PC-3 (cell line): ENCODE results near the gene PTPA. TPM values are rescaled to one million over a fixed set of nuclear protein-coding genes. Genes with fewer than 3 reads are reported as not detected.

Experiments
- ATAC-seq: fragments of 200-7000 bp; cut with Tn5 transposase; 2 replicates; pipeline ENCODE4 v1.9.1; 2020; ENCODE audit warnings: mild to moderate bottlenecking, moderate library complexity
- BruUV-seq: library from RNA; stranded (reverse); fragments of 400-500 nt; replicated peaks from 2 replicates; lab custom pipeline; 2021; lab: Mats Ljungman, UMichigan
- CTCF ChIA-PET: fragments of 300-600 bp; sonication (Branson Sonifier 250); formaldehyde crosslinking; loops from one replicate; lab custom pipeline; 2022; ENCODE audit warnings: antibody characterized with exemption; lab: Charles Lee
- POLR2A ChIA-PET: fragments of 300-600 bp; sonication (Branson Sonifier 250); formaldehyde crosslinking; loops from one replicate; lab custom pipeline; 2022; ENCODE audit warnings: antibody characterized with exemption; ENCODE audit not compliant: unreplicated experiment; lab: Charles Lee
- DNase-seq: peaks from one replicate; pipeline ENCODE4 v3.0.0-alpha.2; 2015
- H2AFZ ChIP-seq: fragments of 300-600 bp; sonication (generic); 2 replicates; pipeline ENCODE4 v1.6.0; 2016; ENCODE audit warnings: antibody characterized with exemption, low read length
- H3F3A ChIP-seq: fragments of 300-600 bp; sonication (generic); one replicate; pipeline ENCODE4 v1.6.0; 2017; ENCODE audit warnings: antibody characterized with exemption, low read length, control low read depth, mild to moderate bottlenecking; ENCODE audit not compliant: unreplicated experiment
- H3K27ac ChIP-seq: fragments of 300-600 bp; sonication (generic); 2 replicates; pipeline ENCODE4 v1.5.1; 2016; ENCODE audit warnings: mild to moderate bottlenecking, low read length
- H3K27me3 ChIP-seq: fragments of 300-600 bp; sonication (generic); 2 replicates; pipeline ENCODE4 v1.6.1; 2016; ENCODE audit warnings: low read length, mixed read lengths
- H3K36me3 ChIP-seq: fragments of 300-600 bp; sonication (generic); 2 replicates; pipeline ENCODE4 v1.6.1; 2016; ENCODE audit warnings: low read depth, mixed run types, low read length, mixed read lengths
- H3K4me1 ChIP-seq: fragments of 300-600 bp; sonication (generic); 2 replicates; pipeline ENCODE4 v1.5.1; 2016; ENCODE audit warnings: low read length; ENCODE audit not compliant: insufficient read depth
- H3K4me2 ChIP-seq: fragments of 300-600 bp; sonication (generic); 2 replicates; pipeline ENCODE4 v1.6.0; 2016; ENCODE audit warnings: low read length
- H3K4me3 ChIP-seq: fragments of 300-600 bp; sonication (generic); 2 replicates; pipeline ENCODE4 v1.5.1; 2016; ENCODE audit warnings: mild to moderate bottlenecking, low read length, mixed read lengths
- H3K79me2 ChIP-seq: fragments of 300-600 bp; sonication (generic); 2 replicates; pipeline ENCODE4 v1.6.1; 2017; ENCODE audit warnings: low read length, mixed read lengths
- H3K9ac ChIP-seq: fragments of 300-600 bp; sonication (generic); 2 replicates; pipeline ENCODE4 v1.6.0; 2016; ENCODE audit warnings: mild to moderate bottlenecking, low read length
- H3K9me2 ChIP-seq: fragments of 300-600 bp; sonication (generic); replicated peaks from 2 replicates; pipeline ENCODE4 v1.6.1; 2016; ENCODE audit warnings: mixed run types, low read length, mixed read lengths
- H3K9me3 ChIP-seq: fragments of 300-600 bp; sonication (generic); 2 replicates; pipeline ENCODE4 v1.6.1; 2016; ENCODE audit warnings: low read length, mixed read lengths
- H4K20me1 ChIP-seq: fragments of 300-600 bp; sonication (generic); 2 replicates; pipeline ENCODE4 v1.6.1; 2016; ENCODE audit warnings: low read length, mixed read lengths
- CTCF ChIP-seq: fragments of 300-600 bp; sonication (generic); conservative IDR thresholded peaks from 2 replicates; pipeline ENCODE4 v1.5.1; 2017; ENCODE audit warnings: antibody characterized with exemption, low read depth, mild to moderate bottlenecking, low read length
- EZH2 ChIP-seq: fragments of 300-600 bp; sonication (generic); IDR thresholded peaks from one replicate; pipeline ENCODE4 v1.6.1; 2017; ENCODE audit warnings: antibody characterized with exemption, mild to moderate bottlenecking, low read length; ENCODE audit not compliant: unreplicated experiment
- EZH2phosphoT487 ChIP-seq: fragments of 300-600 bp; sonication (generic); IDR thresholded peaks from 2 replicates; pipeline ENCODE4 v1.6.1; 2018; ENCODE audit warnings: mild to moderate bottlenecking, antibody characterized with exemption, low read length, borderline replicate concordance
- intact Hi-C: fragments of 100-400 bp; cut with micrococcal nuclease; formaldehyde crosslinking; loops from 2 replicates; pipeline ENCODE4 v1.9.0; 2023
- total RNA-seq: library from RNA; depleted of rRNA; stranded (reverse); fragments of >200 nt; gene quantifications from 2 replicates; pipeline ENCODE4 v1.2.3, GENCODE V29; 2014

The PTPA gene
- total RNA-seq, 1 experiment from 2014 or later = 138 TPM

- peak overlapping the region; percentile 88 for H3K4me3 ChIP-seq
- ATAC-seq = peak; percentile 11
- TSS peak; percentile 50 for BruUV-seq
- no peaks in the 10 kb centered on the region for H3K9me2 ChIP-seq
- H3K4me2 ChIP-seq = peak overlapping the region; percentile 95
- peaks cover 6% of the 10 kb centered on the region; the same call in 1 of the 2 replicates for H3K4me1 ChIP-seq
- H3K27ac ChIP-seq = peak overlapping the region; percentile 36
- ChIA-PET CTCF (interaction anchor here (1.9 kb wide), 1 partner anchor 50 kb away, joined by 6 read pairs; no protein-coding TSS in a partner anchor), POLR2A (interaction anchor here (0.5 to 1.3 kb wide), 2 partner anchors 9 to 53 kb away, joined by 4 to 20 read pairs; partner anchors contain the start of gene SH3GLB2)
- H3K27me3 ChIP-seq = no peaks in the 10 kb centered on the region
- H3K9ac ChIP-seq = peak overlapping the region; percentile 85
- TF ChIP-seq CTCF (no peak), EZH2phosphoT487 (no peak), EZH2 (no peak)
- intact Hi-C loops = loop anchor here (2.0 kb wide), 1 partner anchor 29 kb away; the partner anchor contains the start of genes CRAT and PTPA
- no peaks in the 10 kb centered on the region for H4K20me1 ChIP-seq
- no peak for DNase-seq
- H3K9me3 ChIP-seq = no peaks in the 10 kb centered on the region
- H3K36me3 ChIP-seq = no peaks in the 10 kb centered on the region
- peaks cover 29% of the 10 kb centered on the region for H3K79me2 ChIP-seq
- H2AFZ ChIP-seq = peak overlapping the region; percentile 83
- no peaks in the 10 kb centered on the region for H3F3A ChIP-seq
Measured at GRCh38 chr9:129081388-129081904, 29.8 kb upstream of the PTPA start.

- H3K9me2 ChIP-seq = no peaks in the 10 kb centered on the region
- no peak for TF ChIP-seq EZH2phosphoT487
- no peak for TF ChIP-seq CTCF
- TF ChIP-seq EZH2 = no peak
- CTCF ChIA-PET = no interaction called here
- H3K9ac ChIP-seq = no peak overlapping the region
- H2AFZ ChIP-seq = no peak overlapping the region
- peaks cover 29% of the 10 kb centered on the region for H3K79me2 ChIP-seq
- H3K9me3 ChIP-seq = no peaks in the 10 kb centered on the region
- no peaks in the 10 kb centered on the region for H3K36me3 ChIP-seq
- no peak overlapping the region for H3K4me3 ChIP-seq
- H3K27ac ChIP-seq = no peak overlapping the region
- H3K27me3 ChIP-seq = no peaks in the 10 kb centered on the region
- BruUV-seq = no TSS peak
- ATAC-seq (no peak), DNase-seq (no peak)
- intact Hi-C loops = no loop called here
- H4K20me1 ChIP-seq = no peaks in the 10 kb centered on the region
- H3K4me1 ChIP-seq = peaks cover 6% of the 10 kb centered on the region; the same call in 1 of the 2 replicates
- no peaks in the 10 kb centered on the region for H3F3A ChIP-seq
- H3K4me2 ChIP-seq = no peak overlapping the region
- POLR2A ChIA-PET = no interaction called here
Measured at GRCh38 chr9:129084087-129084486, 27.1 kb upstream of the PTPA start.

GRCh38 chr9:129089246-129089645 lies 22.0 kb upstream of the PTPA start:
- Histone ChIP-seq H3K36me3 (peaks cover 5% of the 10 kb centered on the region; the same call in 1 of the 2 replicates), H3K9ac (no peak overlapping the region), H3K9me2 (no peaks in the 10 kb centered on the region), H2AFZ (no peak overlapping the region), H3F3A (no peaks in the 10 kb centered on the region), H4K20me1 (no peaks in the 10 kb centered on the region), H3K27me3 (no peaks in the 10 kb centered on the region), H3K9me3 (no peaks in the 10 kb centered on the region), H3K4me2 (no peak overlapping the region), H3K4me3 (no peak overlapping the region), H3K4me1 (no peaks in the 10 kb centered on the region), H3K79me2 (no peaks in the 10 kb centered on the region), H3K27ac (no peak overlapping the region)
- CTCF ChIA-PET = no interaction called here
- no peak for TF ChIP-seq CTCF
- TF ChIP-seq EZH2 = no peak
- no peak for TF ChIP-seq EZH2phosphoT487
- no TSS peak for BruUV-seq
- POLR2A ChIA-PET = no interaction called here
- no peak for ATAC-seq
- DNase-seq = no peak
- intact Hi-C loops = no loop called here
